ENCODE data around the gene ZCCHC9.
"Not testable (repeated sequence)": the region's sequence is repeated elsewhere in the genome, so short reads cannot be mapped to it uniquely, and the experiment has no call there.

Gene ZCCHC9

DNA sequence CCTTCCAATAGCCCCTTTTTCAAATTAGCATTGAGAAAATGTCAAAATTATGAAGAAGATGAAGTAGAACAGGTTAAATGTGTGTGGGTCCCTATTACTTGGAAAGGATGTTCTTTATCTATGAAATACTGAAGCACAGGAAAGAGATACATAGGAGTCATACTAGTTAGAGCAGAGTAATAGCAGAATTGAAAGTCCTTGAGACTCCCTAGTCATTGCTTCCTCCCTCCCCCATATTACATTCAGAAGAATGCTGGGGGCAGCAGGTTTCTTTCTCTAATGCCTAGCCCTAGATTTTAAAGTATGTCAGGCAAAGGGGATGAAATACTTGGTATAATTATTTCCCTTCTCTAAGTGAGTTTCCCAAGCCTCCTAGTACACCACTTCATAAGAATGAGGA is 4.4 kb downstream of the ZCCHC9 start:
- no peak for DNase-seq (ENCODE audit: low read depth in 2 of 2, low spot score in 1 of 2)

DNA sequence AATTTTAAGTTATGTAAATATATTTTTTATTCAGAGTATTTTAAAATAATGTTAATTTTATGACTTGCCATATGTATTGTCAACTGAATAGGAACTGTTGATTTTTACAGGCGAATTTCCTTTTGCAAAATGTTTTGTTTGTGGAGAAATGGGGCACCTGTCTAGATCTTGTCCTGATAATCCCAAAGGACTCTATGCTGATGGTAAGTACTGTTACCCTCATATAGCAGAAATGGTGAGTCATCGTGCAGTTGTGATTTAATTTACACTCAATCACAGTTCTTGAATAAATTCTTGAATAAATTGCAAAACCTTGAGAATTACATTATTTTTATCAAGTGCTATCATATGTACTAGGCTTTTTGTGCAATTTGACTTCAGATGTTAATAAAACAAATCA is 7.4 kb downstream of the ZCCHC9 start:
- no peak for DNase-seq (ENCODE audit: low read depth in 2 of 2, low spot score in 1 of 2)

DNA sequence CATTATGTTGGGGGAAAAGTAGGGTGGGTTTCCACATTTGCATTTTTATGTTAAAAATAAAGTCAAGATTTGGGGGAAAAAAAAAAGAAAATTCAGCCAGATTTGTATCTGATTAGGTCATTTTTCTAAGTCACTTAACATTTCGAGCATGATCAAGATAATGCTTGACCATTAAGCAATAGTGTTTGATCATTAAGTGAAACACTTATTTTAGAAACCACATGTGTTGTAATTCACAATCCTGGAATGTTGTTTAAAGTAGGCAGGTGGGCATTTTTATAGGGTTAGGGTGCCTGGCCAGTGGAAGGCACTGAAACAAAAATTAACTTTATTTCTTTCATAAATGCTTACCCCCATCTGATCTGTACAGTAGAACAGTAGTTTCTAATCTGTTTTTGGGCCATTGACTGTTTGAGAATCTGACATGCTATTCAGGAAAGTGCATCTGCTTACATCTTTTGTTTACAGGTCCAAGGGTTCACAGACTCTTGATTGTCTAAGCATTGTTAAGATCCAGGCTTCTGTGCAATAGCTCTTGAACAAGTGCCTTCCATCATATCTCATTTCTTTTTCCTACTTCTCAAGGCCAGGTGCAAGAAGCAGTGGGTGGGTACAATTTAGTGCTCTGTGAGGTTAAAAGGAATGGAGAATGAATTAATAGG is 9.1 kb downstream of the ZCCHC9 start:
- no peak for DNase-seq (ENCODE audit: low read depth in 2 of 2, low spot score in 1 of 2)

DNA sequence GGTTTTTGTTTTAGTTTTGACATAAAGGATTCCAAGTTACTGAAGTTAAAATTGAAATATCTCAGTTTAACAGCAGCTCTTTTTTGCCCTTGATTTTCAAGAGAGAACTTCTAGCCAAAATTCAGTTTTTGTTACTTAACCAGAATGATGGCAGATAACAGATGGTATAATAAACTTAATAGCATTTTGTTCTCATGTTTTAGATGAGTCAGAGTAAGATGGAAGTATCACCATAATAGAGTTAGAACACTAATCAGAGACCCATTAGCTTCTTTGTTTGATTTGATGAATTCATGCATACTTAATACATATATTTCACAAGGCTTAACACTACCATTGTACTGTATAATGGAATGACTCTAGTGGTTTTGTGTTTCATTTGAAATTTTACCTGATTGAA is 11.9 kb downstream of the ZCCHC9 start:
- no peak for DNase-seq (ENCODE audit: low read depth in 2 of 2, low spot score in 1 of 2)

DNA sequence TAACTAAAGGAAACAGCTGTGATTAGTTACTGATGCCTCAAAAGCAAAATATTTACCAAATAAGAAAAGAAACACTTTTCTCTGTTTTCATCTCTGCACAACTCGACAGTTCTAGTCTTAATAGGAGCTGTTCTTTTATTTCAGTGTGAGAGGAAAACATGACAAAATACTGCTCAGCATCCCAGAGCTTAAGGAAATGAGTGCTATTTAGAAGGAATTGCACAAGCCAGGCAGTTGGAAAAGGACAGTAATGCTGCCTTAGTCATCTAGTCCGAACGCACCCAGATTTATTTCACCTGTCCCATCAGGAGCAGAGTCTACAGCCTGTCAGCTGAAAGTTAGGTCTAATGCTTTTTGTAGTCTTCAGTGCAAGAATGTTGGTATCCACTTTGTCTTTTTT is 12.3 kb downstream of the ZCCHC9 start:
- no peak for DNase-seq (ENCODE audit: low read depth in 2 of 2, low spot score in 1 of 2)

DNA sequence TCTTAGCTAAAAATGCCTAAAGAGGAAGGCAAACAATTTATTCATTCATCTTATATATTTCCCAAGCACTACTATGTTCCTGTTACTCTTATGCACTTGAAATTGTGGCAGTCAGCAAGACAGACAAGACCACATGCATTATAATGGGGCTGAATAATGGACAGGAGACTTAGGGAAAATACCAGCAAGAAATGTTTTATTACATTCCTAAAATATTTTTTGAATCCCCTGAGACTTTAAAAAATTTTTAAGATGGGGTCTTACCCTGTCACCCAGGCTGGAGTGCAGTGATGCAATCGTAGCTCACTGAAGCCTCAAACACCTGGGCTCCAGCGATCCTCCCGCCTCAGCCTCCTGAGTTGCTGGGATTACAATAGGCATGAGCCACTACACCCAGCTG is 13.2 kb downstream of the ZCCHC9 start:
- DNase-seq (ENCODE audit: low read depth in 2 of 2, low spot score in 1 of 2), result no peak

DNA sequence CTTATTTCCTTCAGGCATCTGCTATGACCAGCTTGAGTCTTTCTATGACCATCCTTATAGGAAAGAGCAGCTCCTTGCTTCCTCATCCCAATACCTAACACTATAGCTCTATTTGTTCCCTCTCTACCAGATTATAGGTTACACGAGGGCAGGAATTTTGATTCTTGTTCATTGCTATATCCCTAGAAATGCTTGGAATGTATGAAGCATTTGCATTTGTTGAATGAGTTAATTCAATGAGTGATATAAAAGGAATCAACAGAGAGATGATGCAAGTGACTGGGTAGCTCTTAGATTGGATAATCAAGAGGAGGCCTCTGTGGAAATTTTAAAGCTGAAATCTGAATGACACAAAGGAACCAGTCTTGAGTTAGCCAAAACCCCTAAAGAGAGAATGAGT is 13.9 kb downstream of the ZCCHC9 start:
- no peak for DNase-seq (ENCODE audit: low read depth in 2 of 2, low spot score in 1 of 2)

DNA sequence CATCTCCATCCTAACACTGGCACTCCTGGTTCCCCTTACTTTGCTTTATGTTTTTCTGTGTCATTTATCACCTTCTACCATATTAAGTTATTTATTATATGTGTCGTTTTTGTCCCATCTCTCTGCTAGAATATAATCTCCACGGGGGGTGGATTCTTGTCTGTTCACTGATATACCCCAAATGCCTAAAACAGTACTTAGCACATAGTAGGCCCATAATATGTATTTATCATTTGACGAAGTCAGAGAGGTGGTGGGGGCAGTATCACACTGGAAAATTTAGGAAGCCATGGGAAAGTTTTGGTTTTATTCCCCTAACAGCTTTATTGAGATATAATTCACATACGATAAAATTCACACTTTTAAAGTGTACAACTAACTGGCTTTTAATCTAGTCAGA is 14.4 kb downstream of the ZCCHC9 start:
- DNase-seq (ENCODE audit: low read depth in 2 of 2, low spot score in 1 of 2), result no peak

DNA sequence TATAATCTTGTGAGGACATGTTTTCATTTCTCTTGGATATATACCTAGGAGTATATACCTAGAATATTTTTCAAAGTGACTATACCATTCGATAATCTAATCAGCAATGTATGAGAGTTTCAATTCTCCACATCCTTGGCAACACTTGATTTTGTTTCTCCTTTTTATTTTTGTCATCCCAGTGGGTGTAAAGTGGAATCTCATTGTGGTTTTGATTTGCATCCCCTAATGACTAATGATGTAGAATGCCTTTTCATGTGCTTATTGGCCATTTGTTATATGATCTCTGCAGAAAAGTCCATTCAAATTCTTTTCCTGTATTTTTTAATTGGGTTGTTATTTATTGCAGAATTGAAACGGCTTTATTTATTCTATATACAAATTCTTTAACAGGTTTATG is 15.2 kb downstream of the ZCCHC9 start:
- no peak for DNase-seq (ENCODE audit: low read depth in 2 of 2, low spot score in 1 of 2)

DNA sequence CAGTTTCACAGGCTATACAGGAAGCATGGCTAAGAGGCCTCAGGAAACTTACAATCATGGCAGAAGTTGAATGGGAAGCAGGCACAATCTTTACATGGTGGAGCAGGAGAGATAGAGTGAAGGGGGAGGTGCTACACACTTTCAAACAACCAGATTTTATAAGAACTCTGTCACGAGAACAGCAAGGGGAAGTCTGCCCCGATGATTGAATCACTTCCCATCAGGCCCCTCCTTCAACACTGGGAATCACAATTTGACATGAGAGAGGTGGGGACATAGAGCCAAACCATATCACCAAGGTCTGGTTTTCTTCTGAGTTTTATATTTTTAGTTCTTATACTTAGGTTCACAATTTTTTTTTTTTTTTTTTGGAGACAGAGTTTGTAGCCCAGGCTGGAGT is 16.1 kb downstream of the ZCCHC9 start:
- DNase-seq (ENCODE audit: low read depth in 2 of 2, low spot score in 1 of 2), result no peak

DNA sequence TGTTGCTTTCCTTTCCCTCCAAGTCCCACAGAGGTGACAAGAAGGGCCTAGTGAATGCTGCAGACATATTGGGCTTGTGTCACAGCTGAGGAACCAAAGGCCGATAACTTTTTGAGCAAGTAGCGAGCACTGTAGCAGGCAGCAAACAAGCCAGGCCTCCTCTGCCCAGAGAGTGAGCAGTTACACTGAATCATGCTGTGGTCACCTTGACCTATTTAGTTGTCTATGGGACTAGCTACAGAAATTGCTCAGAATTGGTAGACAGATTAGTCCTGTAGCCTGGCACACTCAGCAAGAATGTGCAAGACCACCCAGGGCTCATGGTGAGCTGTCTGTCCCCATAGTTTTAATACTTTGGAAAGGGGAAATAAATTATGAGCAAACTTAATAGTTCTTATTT is 25.2 kb downstream of the ZCCHC9 start:
- no peak for DNase-seq (ENCODE audit: low read depth in 2 of 2, low spot score in 1 of 2)

DNA sequence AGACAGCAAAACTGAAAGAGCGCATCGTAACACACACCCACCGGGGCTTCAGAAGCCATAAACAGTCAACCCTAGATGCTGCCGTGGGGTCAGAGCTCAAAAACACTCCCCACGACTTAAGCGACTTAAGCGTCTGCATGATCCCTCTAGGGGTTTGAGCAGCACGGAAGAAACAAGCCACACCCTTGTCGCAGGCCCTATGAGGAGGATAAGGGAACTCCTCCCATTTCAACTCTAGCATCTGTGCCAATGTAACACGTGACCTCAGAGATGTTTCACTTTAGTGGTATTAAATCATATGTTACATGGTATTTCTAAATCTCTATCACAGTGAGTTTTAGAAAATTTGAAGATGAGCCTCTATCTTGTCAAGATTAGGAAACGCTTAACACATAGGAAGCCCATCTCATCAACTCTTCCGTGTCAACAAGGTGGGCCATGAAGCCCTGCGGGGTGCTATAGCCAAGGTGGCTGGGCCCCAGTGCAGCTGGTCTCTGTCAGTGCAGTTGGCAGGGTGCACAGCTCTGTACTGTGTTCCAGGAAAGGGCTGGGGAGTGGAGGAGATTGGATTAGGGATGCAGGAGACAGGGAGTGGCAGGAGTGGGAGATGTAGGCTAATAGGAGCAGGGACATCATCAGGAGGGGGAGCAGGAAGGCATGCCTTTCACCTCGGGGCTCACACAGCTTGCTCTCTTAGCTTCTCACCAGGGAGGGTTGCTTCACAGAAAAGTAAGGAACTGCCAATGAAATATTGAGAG is 33.1 kb downstream of the ZCCHC9 start:
- DNase-seq (ENCODE audit: low read depth in 2 of 2, low spot score in 1 of 2), result no peak

DNA sequence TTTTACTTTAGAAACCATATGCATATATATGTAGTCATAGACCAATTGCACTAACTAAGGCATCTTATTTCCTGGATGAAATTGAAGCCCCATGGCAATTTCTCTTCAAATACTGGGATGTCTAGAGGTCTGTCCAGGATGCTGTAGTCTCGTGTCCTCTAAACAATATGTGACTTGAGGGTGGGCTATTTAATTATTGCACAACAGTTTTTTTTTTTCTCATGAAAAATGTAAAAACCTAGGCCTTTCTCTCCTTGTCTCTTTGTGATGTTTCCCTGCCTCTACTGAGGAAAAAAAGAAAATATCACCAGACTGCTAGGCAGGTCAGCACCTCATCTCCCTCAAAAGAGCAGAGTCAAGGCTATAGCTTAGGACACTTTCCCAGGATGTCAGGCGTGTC is 34.6 kb downstream of the ZCCHC9 start:
- DNase-seq (ENCODE audit: low read depth in 2 of 2, low spot score in 1 of 2), result no peak

DNA sequence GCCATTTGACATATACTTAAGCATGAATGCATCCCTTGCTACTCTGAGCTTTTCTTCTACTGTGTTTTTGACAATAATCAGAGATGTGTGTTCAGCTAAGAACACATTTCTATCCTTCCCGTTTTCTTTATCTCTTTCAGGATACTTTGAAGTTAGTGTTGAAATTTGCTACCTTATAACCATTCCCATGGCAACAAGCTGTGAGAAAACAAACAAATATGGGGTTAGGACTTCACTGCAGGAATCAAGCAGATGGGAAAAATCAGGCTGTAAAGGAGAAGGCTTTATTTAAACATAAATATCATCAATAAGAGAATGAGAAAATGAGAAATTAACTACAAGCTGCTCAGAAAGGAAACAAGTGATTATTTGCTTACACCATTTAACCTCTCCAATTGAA is 35.2 kb downstream of the ZCCHC9 start:
- DNase-seq (ENCODE audit: low read depth in 2 of 2, low spot score in 1 of 2), result no peak

DNA sequence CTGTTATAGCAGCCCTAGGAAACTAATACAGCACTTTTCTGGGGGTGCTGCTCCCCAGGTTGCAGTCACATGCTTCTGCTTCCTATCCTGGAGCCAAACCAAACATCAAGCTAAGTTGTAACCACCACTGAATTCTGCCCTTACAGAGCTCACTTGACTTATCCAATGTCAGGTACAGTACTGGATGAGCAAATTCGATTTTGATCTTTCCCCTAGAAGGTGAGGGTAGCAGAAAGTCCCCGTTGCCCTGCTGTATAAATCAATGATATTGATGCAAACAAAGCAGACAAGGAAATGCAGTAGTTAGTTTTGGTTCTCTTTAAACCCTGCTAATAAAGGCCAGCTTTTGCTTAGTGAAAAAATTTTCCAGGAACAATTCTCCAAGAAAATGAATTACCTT is 36.4 kb downstream of the ZCCHC9 start:
- DNase-seq (ENCODE audit: low read depth in 2 of 2, low spot score in 1 of 2), result no peak

DNA sequence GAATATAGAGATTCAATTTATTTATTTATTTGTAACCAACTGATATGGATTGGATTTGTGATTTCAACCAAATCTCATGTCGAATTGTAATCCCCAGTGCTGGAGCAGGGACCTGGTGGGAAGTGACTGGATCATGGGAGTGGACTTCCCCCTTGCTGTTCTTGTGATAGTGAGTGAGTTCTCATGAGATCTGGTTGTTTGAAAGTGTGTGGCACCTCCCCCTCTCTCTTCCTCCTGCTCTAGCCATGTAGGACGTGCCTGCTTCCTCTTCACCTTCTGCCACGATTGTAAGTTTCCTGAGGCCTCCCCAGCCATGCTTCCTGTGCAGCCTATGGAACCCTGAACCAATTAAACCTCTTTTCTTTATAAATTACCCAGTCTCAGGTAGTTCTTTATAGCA is 36.8 kb downstream of the ZCCHC9 start:
- not testable (repeated sequence) for DNase-seq (ENCODE audit: low read depth in 2 of 2, low spot score in 1 of 2)

DNA sequence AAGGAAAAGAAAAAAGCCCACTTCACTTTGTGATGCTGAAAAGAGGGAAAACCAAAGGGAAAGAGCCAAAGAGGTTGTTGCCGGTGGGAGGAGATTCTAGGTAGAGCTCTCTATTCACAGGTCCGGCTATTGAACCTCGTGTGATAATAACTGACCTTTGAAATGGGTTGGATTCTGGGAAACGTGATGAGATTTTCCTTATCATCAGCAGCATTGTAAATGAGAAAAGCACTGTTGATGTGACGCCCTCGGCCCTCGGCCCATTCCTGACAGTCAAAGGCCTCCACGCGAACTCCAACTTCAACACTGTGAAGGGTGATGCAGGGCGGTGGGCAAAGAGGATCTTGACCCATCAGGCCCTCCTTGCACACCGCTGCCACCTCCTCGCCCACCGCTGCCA is 43.3 kb downstream of the ZCCHC9 start:
- DNase-seq (ENCODE audit: low read depth in 2 of 2, low spot score in 1 of 2), result no peak

DNA sequence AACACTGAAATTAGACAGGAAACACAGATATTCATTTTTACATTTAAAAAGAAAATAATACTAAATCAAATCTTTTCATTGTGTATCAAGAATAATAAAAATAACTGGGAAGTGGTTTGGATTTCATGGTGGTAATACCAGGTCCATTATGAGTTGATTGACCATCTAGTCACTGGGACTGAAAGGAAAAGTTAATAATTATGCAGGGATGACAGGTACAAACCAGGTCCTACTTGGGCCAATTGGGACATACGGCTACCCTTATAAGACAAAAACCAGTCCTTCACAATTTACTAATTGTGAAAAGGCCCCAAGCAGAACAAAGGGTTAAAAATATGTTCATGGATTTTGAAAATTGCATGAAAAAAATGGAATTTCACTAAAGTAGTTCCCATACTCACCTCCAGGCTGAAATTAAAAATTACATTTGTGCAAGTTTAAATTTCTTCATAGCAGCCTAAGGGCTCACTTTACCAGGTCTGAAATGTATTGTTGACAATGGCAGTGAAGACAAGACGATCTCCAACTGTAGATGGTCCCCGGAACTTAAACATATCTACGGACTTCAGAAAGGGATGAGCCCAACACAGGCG is 44.1 kb downstream of the ZCCHC9 start:
- no peak for DNase-seq (ENCODE audit: low read depth in 2 of 2, low spot score in 1 of 2)

DNA sequence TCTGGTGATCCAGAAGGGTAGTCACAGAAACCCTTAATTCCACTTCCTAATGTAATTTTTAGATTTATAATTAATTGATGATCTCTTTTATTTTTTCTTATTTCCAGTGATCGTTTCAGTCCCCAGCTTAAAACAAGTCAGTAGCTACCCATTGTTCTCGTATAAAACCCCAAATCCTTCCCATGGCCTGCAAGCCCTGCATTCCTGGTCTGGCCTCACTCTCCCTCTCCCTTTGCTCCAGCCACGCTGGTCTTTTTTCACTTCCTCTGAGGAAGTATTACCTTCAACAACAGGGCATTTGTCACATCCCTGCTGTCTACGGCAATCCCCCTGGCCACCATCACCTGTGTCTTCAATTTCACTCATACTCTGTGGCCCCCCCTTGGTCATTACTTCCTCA is 47.8 kb downstream of the ZCCHC9 start:
- DNase-seq (ENCODE audit: low read depth in 2 of 2, low spot score in 1 of 2), result no peak

DNA sequence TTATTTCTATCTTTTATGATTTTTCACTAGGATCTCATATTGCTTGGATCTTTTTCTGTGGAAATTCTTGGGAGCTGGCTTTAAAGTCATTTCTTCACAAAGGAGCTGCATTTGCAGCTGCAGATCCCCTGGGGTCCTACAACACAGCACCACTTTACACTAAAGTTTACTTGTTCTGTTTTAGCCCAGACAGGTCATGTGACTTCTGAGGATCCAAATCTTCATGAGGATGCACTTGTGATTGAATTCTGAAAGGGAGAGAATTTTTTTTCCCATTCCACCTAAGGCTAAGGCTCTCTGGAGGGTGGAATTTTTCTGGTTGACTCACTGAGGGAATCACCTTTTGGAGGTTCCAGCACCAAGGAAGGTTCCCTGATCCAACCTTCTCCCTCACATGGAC is 49.1 kb downstream of the ZCCHC9 start:
- no peak for DNase-seq (ENCODE audit: low read depth in 2 of 2, low spot score in 1 of 2)

DNA sequence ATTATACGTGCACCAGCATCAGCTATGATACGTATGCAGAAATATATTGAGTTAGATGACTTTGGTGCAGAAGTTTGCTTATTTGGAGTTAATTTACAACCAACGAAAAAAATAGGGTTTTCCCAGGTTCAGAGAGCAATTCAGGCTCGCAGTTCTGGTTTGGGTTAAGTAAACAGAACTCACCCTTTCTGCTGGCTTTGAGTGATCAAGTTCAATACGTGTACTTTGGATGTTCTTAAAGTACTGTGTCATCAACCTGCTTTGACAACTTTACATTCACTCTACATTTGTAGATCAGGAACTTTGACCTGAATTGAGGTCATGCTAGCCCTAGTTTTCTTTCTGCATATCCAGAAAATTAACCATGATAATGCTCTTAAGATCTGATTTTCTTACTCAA is 51.8 kb downstream of the ZCCHC9 start:
- DNase-seq (ENCODE audit: low read depth in 2 of 2, low spot score in 1 of 2), result no peak

DNA sequence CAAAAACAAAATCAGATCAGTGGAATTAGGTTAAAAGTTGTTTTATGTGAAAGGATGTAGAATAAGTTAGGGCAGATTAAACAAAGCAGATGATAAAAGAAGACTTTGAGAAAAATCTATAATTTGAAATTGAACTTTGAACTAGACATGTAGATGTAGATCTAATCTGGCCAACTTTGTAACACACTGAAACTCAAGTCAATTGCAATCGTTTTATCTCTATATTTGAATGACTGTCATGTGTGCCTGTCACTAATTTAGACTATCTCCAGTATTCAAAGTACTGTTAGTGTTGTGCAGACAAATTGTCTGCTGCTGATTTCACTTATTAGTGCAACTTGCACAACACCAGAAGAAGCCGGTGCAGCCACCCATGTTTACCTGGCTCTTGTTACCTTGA is 52.7 kb downstream of the ZCCHC9 start:
- no peak for DNase-seq (ENCODE audit: low read depth in 2 of 2, low spot score in 1 of 2)

Data from stimulated activated CD8-positive, alpha-beta memory T cell treated with anti-CD3 and anti-CD28 coated beads, Interleukin-4, amount 100 ng/mL, for 4 hours (primary cell).